Measurements from ENCODE around the gene SEC31B.

The SEC31B gene

DNA sequence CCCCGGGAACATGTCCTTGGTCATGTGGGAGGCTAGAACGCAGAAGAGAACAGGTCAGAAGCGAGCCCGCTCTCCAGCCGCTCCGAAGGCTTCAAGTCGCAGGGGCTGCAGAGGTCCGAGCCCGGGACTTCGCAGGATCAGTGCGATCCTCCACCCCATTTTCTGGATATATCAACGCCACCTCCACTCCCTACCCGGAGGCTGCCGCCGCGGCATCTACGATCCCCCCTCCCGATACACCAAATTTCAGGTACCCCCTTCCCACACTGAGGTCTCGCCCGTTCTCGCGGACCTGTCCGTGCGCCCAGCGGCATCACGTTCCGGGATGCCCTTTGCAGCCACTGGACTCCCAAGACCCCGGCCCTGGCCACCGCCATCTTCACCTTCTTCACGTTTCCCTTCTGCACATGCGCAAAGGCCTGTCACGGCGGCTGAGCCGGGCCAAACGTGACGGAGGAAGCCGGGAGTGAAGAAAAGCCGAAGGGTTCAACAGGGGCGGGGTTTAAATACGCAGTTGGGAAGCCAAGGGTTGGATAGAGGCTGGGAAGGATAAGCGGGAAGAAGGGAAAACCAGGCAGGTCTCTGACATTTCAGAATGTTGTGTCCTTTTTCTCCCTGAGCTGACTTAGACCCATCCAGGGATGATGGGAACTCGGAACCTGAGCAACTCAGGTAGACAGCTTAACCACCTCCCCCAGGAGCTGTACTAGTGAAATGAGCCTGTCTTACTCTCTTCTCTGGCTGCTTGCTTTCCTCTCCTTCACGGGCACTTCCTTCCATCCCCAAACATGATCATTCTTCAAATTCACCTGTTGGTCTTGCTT is 10.0 kb upstream of the SEC31B start, which contains the start of gene NDUFB8:
Gene NDUFB8, minus strand, starts transcription at position 397 of the 824 bp plus-strand sequence. Its CDS starts 20 bp downstream, at position 377.
- DNase-seq (ENCODE audit: low read depth, low spot score), result peak; percentile 71

DNA sequence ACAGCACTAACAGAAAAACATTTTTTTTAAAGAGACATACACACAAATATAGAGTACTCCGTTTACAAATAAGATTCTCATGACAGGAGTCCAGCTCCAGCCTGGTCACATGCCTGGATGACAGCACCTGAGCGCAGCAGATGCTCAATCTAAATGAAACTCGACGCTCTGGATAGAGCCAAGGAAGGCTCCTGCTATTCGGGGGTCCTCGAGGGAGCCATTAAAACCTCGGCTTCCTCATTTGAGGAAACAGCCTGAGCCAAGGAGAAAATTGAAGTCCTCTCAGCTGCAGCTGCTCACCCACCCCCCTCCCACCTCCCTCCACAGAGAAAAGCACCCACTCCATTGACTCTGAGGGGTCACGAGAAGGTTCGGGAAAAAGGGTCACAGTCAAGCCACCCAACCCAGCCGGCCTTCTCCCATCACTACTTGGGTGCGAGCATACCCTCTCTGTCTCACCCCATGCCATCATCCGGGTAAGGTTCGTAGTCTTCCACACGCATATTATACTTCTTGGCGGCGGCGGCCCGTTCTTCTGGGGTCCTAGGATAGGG is 9.3 kb upstream of the SEC31B start:
- DNase-seq (ENCODE audit: low read depth, low spot score), result no peak

DNA sequence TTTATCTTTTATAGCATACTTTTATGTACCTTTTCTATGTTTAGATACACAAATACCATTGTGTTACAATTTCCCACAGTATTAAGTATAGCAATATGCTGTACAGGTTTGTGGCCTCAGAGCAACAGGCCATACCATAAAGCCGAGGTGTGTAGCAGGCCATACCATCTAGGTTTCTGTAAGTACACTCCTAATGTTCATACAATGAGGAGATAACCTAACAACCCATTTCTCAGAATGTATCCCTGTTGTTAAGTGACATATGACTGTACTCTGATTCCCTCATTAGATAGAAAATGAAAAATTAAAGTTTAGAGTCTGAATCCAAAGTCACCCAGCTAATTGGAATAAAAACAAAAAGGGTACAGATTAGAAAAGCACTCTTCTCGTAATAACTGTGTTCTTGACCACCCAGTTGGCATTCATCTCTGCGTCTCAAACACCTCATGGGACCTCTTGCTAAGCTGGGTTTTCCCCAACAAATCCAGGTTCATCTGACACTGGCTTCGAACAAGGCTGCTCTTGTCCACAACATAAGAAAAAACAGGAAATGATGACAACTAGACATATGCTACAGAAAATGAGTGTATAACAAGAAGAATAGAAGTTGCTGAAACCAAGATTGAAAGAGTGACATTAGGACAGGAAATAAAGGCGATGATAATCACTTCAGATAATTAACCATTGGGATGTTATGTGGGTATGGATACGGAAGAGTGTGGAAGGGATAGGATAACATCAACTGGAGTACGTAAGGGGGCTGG is 8.6 kb upstream of the SEC31B start:
- no peak for DNase-seq (ENCODE audit: low read depth, low spot score)

DNA sequence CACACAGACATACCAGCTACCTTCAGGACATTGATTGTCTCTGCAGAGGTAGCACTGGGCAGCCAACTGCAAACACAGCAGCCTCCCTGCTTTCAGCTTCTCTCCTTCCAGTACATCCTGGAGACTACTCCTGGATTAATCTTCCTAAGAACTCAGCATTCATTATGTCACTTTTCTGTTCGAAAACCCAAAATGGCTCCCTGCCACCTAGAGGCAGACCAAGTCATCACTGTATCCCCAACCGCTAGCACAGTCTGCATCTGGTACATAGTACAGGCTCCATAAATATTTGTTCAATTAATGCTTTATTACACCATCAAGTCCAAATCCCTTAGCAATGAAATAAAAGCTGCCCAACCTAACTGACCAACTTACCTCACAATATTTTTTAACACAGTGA is 5.0 kb upstream of the SEC31B start:
- no peak for DNase-seq (ENCODE audit: low read depth, low spot score)

DNA sequence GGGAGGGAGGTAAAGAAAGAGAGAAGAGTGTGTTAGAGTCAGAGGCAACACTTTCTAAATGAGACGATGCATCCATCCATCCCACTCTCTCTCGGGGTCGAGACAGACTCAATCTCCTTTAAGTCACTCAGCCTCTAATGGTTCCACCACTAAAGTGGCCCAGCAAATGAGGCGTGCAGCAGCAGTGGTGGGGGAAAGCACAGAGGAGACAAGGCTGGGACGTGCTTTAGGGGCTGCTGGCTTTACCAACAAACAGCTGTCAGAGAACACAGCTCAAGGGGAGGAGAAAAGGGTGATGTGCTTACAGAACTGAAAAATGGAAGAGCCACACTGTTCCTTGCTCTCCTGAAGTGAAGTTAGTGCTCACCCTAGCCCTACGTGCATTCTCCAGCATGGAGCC is 4.5 kb upstream of the SEC31B start:
- no peak for DNase-seq (ENCODE audit: low read depth, low spot score)

DNA sequence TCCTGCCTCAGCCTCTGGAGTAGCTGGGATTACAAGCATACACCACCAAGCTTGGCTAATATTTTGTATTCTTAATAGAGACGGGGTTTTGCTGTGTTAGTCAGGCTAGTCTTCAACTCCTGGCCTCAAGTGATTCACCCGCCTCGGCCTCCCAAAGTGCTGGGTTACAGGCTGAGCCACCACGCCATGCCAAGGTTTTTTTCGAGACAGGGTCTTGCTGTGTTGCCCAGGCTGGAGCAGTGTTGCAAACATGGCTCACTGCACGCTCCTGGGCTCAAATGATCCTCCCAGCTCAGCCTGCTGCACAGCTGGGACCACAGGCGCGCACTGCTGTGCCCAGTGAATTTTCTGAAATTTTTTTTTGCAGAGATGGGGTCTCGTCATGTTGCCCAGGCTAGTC is 3.3 kb upstream of the SEC31B start:
- no peak for DNase-seq (ENCODE audit: low read depth, low spot score)

DNA sequence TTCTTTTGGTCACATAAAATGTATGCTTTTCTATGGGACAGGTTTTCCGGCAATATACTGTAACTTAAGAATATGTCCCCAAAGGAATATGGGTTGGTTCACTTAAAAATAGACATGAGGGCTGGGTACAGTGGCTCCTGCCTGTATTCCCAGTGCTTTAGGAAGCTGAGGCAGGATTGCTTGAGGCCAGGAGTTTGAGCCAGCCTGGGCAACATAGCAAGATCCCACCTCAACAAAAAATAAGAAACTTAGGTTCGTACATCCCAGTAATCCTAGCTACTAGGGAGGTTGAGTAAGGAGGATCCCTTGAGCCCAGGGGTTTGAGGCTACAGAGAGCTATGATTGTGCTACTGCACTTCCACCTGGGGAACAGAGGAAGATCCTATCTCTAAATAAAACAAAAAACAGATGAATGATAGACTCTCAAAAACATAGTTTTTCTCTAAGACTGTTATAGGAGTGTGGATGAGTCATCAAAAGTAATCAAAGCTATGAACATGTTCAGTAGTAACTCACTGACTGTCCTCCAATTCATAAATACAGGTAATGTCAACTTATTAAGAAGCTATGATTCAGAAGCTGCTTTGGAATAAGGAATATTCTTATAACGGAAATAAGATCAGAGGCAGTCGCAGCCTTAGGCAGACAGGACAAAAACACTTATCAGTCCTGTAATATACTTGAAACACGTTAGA is 2.6 kb upstream of the SEC31B start:
- DNase-seq (ENCODE audit: low read depth, low spot score), result no peak

DNA sequence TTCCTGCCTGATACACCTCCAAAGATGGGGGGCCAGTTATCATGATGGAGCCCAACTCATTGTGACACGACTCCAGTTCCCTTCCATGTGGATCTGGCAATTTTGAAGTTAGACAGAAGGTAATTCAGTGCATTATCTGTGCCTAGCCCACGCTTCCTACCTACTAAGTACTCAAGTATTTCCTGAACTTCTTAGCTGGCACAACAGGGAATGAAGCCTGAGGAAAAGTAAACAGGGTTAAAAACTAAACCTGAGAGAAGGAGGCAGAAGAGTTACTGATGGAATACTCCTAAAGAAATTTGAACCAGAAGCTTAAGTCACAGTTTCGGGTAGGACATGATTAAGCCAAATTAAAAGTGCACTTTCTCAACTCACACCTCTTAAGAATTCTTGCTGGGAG is 1.1 kb upstream of the SEC31B start:
- DNase-seq (ENCODE audit: low read depth, low spot score), result no peak

DNA sequence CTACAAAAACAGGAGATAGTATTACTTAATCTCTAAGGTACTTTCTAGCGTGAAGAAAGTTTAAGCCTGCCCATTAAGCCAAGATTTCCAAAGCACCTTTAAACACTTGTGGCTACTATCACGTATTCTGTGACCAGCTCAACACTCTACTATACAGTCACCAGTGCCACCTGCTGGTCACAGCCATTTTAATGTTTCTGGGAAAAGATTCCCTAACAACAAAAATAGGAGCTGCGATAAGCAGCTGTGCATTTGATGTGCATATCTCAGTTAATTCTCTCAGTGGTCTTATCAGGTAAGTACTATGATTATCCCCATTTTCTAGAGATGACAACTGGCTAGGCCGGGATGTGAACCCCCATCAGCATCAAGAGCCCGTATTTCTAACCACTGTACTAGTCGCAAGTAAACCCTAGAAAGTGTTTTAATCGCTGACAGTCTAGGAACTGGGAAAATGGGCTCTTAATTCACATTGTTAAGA is 860 bp downstream of the SEC31B start:
- no peak for DNase-seq (ENCODE audit: low read depth, low spot score)

DNA sequence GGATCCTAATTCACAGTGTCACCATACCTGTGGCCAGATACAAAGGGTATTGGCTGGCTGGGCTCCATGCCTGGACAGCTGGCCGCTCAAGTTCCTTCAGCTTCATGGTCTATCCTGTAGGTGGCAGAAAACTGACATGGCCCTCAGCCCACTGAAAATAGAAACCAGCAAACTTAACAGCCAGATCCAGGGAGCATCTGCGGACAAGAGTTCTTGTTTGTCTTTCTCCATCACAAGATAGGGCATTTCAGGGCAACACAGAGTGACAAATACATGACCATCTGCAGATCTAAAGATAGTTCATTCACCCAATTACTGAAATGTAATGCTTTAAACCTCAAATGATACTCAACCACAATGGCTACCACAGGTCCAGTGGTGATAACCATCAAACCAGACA is 2.8 kb downstream of the SEC31B start:
- no peak for DNase-seq (ENCODE audit: low read depth, low spot score)

DNA sequence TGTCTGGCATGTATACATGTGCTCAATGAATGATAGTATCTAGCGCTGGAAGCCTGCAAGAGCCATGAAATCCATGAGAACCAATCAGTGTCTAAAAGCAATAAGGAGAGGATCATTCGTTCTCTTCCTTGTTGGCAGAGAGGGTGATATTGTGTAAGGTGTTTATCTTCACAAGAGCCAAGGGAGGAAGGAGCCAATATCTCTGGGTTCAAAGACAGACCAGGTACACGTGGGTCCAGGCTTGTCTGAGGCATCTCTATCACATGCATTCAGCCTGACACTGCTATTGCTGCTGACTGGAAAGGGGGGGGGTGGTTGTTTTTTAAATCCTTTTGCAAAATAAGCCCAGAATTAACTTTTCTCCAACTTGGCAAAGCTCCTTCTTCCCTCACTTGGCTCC is 4.0 kb downstream of the SEC31B start:
- DNase-seq (ENCODE audit: low read depth, low spot score), result no peak

DNA sequence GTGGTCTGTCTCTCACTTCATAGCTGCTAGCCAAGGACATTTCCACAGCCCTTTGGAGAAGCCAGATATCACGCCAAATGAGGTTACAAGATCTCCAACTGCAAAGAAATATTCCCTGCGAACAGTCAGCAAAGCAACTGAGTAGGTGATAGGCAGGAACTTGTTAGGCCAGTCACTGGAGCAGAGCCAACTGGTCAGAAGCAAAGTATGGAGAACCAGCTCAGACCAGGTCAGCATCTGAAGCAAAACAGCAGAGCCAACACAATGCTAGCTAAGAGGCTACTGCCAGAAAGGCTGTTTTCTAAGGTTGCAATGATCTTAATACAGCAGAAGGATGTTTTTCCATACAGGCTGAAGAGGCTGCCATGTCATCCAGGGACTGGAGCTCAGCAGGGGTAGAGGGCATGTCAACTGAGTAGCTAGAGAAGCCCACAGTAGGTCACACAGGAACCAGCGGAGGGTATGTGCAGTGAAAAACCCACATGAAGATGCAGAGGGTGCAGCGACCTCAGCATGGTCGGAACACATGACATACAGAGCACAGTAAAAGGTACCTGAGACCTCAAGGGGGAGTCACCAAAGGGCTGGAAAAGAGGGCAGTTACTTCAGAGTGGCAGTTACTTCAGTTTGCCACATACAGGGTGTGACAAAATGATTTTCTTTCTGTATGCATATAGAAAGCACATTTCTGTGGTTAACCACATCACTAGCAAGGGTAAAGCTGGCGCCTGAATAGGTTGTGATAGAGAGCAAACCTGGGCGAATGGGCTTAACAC is 8.9 kb downstream of the SEC31B start:
- no peak for DNase-seq (ENCODE audit: low read depth, low spot score)

DNA sequence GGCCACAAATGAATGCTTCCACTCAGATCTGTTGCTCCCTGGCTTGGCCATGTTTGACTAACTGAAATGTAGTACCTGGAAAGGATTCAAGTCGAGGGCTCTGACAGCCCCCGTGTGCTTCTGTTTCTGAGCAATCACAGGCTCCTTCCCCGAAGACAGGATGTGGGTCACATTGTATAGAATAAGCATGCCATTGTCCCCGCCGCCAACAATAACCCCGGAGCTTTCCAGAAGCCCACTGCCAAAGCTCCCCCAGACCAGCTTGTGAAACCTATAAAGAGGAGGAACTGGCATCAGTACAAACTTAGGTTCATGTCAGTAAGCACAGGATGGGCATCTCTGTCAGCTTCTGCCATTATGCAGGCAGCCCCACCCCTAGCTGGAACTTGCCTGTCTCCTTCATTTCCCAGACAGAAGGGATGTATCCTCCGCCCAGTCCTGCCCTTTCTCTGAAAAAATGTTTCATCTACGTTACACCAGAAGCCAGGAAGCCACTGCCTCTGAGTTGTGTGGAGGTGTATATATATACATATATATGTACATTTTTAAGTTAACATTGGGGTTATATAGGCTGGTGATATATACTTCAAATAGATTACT is 10.3 kb downstream of the SEC31B start:
- DNase-seq (ENCODE audit: low read depth, low spot score), result no peak

DNA sequence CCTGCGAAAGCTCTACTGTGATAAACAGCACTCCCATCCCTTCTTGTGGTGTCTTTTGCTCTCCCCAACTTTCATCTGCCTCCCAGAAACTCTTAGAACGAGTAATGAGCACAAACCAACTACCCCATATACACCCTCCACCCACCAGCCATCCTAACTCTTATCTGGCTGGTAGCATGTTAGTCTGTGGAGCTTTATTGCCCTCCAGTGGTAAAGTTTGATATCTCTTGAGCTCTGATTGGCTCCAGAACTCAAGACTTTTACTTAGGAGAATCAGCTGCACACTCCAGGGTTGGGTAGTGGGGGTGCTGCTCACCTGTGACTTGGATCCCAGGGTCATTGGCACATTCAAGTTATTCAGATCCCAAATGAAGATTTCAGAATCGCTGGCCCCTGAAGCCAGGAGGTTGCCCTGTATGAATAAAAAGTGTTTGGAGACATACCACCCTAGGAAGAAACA is 10.9 kb downstream of the SEC31B start:
- no peak for DNase-seq (ENCODE audit: low read depth, low spot score)

DNA sequence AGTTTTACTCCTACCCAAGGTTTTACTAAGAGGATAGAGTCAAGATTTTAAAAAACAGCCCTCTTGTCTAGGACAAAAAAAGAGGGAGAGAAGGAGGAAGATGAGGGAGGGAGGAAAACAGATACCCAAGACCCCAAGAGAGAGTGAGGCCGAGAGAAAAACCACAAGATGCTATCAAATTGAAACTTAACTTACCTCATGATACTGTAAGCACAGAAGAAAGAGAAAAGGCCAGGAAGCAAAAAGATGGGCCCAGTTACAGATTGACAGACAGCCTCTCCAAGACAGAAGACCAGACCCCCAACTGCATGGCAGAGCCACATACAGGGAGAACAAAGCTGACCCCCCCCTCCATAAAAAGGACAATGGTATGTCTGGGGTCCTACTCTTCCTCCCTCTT is 11.4 kb downstream of the SEC31B start:
- DNase-seq (ENCODE audit: low read depth, low spot score), result no peak

DNA sequence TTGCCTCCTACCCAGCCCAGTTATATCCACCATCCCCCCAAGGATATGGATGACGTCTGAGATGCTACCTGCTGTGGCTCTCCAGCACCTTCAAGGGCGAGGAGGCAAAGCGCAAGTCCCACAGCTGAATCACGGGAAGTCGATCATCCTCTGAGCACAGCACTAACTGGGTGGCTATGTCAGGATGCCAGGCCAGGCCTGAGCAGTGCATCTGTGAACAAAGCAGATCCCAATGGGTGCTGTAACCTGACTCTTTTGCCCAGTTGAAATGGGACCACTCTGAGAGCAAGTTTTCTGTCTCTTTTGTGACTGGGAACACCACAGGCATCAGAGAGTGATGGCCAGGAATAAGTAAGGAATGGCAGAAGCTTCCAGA is 12.3 kb downstream of the SEC31B start:
- no peak for DNase-seq (ENCODE audit: low read depth, low spot score)

DNA sequence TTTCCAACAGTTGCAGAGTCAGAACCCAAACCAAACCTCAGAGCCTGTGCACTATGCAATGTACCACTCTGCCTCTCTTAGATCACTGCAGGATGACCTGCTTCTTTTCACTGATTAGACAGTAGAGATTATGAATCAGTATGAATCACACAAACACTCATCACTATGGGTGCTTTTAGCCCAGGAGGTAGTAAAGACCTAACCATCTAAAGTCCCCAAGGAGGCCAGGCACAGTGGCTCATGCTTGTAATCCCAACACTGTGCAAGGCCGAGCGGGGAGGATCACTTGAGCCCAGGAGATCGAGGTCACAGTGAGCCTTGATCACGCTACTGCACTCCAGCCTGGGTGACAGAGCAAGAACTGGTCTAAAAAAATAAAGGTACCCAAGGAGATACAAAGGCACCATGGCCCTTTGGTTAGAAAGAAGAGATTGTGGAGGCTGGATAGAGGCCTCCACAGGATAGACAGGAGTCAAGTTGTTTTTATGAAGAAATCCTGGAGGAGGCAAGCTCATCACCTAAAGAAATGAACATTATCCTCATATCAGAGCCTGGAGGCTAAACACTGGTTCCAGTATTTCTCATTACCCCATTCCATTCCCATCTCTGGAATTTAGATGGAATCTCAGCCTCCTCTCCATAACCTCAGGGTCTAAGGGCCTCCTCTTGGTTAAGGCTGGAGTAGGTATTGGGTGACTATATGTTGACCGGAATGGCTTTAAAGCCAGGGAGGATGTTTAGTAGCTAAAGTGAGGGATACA is 12.9 kb downstream of the SEC31B start:
- DNase-seq (ENCODE audit: low read depth, low spot score), result no peak

DNA sequence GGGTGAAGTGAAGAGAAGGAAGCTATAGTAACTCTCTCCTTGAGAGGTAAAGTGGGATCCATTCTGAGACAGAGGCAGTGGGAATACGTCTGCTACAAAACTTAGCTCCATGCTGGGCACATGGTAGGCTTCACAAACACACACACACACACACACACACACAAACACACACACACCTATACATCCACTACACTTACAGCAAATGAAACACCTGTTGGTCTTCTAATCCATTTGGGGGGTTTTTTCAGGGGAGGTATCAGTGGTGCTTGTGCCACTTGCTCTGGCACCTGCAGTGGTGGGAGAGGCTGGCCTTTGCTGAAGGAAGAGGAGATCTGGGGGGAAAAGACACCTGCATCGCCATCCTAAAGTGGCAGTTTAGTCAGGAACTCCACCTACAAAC is 14.5 kb downstream of the SEC31B start:
- DNase-seq (ENCODE audit: low read depth, low spot score), result no peak

DNA sequence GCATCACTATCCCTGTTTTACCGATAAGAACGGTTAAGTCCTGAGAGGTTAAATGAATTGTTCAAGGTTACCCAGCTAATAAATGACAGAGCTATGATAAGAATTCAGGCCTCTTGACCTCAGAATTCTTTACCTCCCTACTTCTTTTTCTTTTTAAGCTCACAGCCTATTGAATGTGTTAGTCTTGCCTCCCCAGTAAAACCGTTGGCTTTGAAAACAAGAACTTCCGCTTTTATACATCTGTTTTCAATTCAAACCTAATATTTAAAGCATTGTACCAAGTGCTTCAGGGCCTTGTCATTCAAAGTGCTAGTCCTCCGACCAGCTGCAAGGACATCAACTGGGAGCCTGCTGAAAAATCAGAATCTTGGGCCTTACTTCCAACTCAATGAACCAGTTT is 15.6 kb downstream of the SEC31B start:
- no peak for DNase-seq (ENCODE audit: low read depth, low spot score)

DNA sequence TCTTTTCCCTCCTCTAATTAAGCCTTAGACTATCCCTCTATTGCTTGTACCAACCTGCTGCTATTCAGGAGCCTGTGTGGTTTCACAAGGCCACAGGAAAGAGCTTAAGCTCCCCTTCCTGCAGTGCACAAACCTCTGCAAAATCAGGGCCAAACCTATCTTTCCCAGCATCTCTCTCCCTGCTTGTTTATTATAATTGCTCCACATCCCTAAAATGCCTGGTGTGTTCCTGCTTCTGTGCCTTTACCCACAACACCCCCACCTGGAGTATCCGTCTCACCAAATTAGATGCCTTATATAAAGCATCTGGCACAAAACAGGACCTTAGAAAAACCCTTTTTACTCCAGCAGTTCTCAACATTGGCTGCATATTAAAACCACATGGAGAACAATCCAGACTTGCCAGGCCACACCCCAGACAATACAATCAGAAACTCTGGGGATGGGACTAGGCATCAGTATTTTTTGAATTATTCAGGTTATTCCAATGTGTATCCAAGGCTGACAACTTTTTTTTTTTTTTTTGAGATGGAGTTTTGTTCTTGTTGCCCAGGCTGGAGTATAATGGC is 16.7 kb downstream of the SEC31B start:
- no peak for DNase-seq (ENCODE audit: low read depth, low spot score)

Measured in smooth muscle cell of the brain vasculature (primary cell).